ENCODE measurements around the gene PAFAH1B2. TPM values are rescaled to one million over a fixed set of nuclear protein-coding genes. Genes with fewer than 3 reads are reported as not detected.

The PAFAH1B2 gene
- total and polyA plus RNA-seq, 10 of the 15 experiments (the other 5 are each of a cell fraction or from before 2014, with no cell fraction given) = 17.6 to 64.8 (median 47.6) TPM

- Histone ChIP-seq H3K36me3 (ENCODE audit: control insufficient read depth in 2 of 2, insufficient read depth in 2 of 2, low read length in 1 of 2) (peaks cover 0 to 4% of the 10 kb centered on the region in 2 experiments; a peak in 3 of 4 replicates), H3K79me2 (ENCODE audit: control insufficient read depth, insufficient read depth, low read length) (no peaks in the 10 kb centered on the region), H2AFZ (ENCODE audit: control insufficient read depth, low read depth, low read length) (no peak overlapping the region), H3K9ac (ENCODE audit: control insufficient read depth, insufficient read depth, low read length) (no peak overlapping the region), H3K9me3 (replicated peaks; ENCODE audit: control insufficient read depth, insufficient read depth, low read length) (no peaks in the 10 kb centered on the region), H3K4me3 (no peak overlapping the region), H3K27ac (ENCODE audit: control insufficient read depth, insufficient read depth) (no peak overlapping the region), H3K4me2 (ENCODE audit: control insufficient read depth, insufficient read depth) (no peak overlapping the region), H4K20me1 (ENCODE audit: control insufficient read depth, insufficient read depth) (no peaks in the 10 kb centered on the region), H3K4me1 (ENCODE audit: control insufficient read depth, insufficient read depth, low read length) (no peaks in the 10 kb centered on the region), H3K27me3 (replicated peaks in 1 of 2; ENCODE audit: control insufficient read depth in 2 of 2, insufficient read depth in 2 of 2, low read length in 1 of 2) (no peaks in the 10 kb centered on the region)
- ATAC-seq (no peak; the same call in 2 of the 3 replicates), FAIRE-seq (no peak), DNase-seq (ENCODE audit: low read depth, low spot score) (no peak)
- in situ Hi-C loops (cut with MboI) (no loop called here), intact Hi-C loops (cut with micrococcal nuclease; ENCODE audit: unreplicated experiment) (no loop called here)
- ChIA-PET RAD21 (ENCODE audit: unreplicated experiment) (no interaction called here), POLR2A (interaction anchor here (0.6 to 1.0 kb wide), 3 partner anchors 22 to 178 kb away, joined by 3 read pairs; no protein-coding TSS in a partner anchor), SMC1A (ENCODE audit: uncharacterized antibody, unreplicated experiment) (no interaction called here), CTCF (interaction anchor here (1.4 to 3.2 kb wide), 3 partner anchors 20 to 26 kb away, joined by 3 to 16 read pairs (median 9); partner anchors contain the start of gene SIDT2)
- no peak for TF ChIP-seq CREM (IDR thresholded peaks at IDR 0.05; ENCODE audit: low read depth)
- no peak for TF ChIP-seq ZNF592 (IDR thresholded peaks at IDR 0.05)
- no peak for TF ChIP-seq SPI1 (IDR thresholded peaks at IDR 0.05; ENCODE audit: borderline replicate concordance, insufficient read depth, low read depth, low read length)
- no peak for TF ChIP-seq RAD21 (IDR thresholded peaks at IDR 0.05; ENCODE audit: insufficient read depth, low read depth, low read length)
- WGBS (ENCODE audit: insufficient coverage, insufficient replicate concordance, low lambda C conversion rate, missing lambda C conversion rate) = 75% methylated on average over 12 of the region's 12 CpGs
- no TSS peak for BruUV-seq (replicated peaks)
These were observed 56.9 kb downstream of the PAFAH1B2 start for GRCh38 chr11:117200813-117201657.
